Kidney (tissue), 14 donors: ENCODE results near the gene COPS3. TPM values are rescaled to one million over a fixed set of nuclear protein-coding genes. Genes with fewer than 3 reads are reported as not detected.

Source experiments
- DNase-seq, 5 donors: peaks; one replicate each; pipeline ENCODE4 v3.0.0-alpha.2; 2013 to 2020
- FAIRE-seq: peaks from 2 replicates; lab custom pipeline; 2012; peaks lifted over from hg19 to GRCh38; lab: Jason Lieb, UNC
- H3K27ac ChIP-seq, 2 donors: one replicate each; pipeline ENCODE4 v1.7.0; 2013; ENCODE audit warnings: low read depth in 2 of 2, low read length in 2 of 2, inconsistent platforms in 1 of 2
- H3K27me3 ChIP-seq: one replicate; pipeline ENCODE4 v1.7.1; 2013; ENCODE audit warnings: low read length, inconsistent platforms; ENCODE audit not compliant: control insufficient read depth, insufficient read depth
- H3K36me3 ChIP-seq, 3 donors: one replicate each; pipeline versions ENCODE4 v1.7.0 to v1.7.1; 2013; ENCODE audit warnings: low read length in 3 of 3, control low read depth in 1 of 3, inconsistent platforms in 1 of 3; ENCODE audit not compliant: insufficient read depth in 3 of 3, control insufficient read depth in 2 of 3
- H3K4me1 ChIP-seq, 3 donors: one replicate each; pipeline versions ENCODE4 v1.7.0 to v1.7.1; 2013; ENCODE audit warnings: low read length in 3 of 3, inconsistent platforms in 1 of 3, low read depth in 1 of 3; ENCODE audit not compliant: control insufficient read depth in 2 of 3, insufficient read depth in 2 of 3
- H3K4me3 ChIP-seq, 3 donors: one replicate each; pipeline versions ENCODE4 v1.7.0 to v1.8.1; 2013; ENCODE audit warnings: low read length in 3 of 3, control low read depth in 1 of 3, inconsistent platforms in 1 of 3
- H3K9ac ChIP-seq, 3 donors: one replicate each; pipeline versions ENCODE4 v1.7.0 to v1.7.1; 2013; ENCODE audit warnings: low read length in 3 of 3, control low read depth in 1 of 3, inconsistent platforms in 1 of 3
- H3K9me3 ChIP-seq, 3 donors: one replicate each; pipeline versions ENCODE4 v1.7.0 to v1.7.1; 2013; ENCODE audit warnings: low read length in 3 of 3, control low read depth in 1 of 3, inconsistent platforms in 1 of 3; ENCODE audit not compliant: control insufficient read depth in 2 of 3, insufficient read depth in 1 of 3
- intact Hi-C: fragments of 100-400 bp; cut with DNase I; formaldehyde crosslinking; loops from one replicate; pipeline ENCODE4 v1.11.1; 2022
- polyA plus RNA-seq: library from polyadenylated mRNA; stranded (reverse); fragments of 350-450 nt; fragmentation: Illumina TruSeq; extraction: RNeasy Lipid Tissue Mini Kit (QIAGEN cat#74804); gene quantifications from one replicate; pipeline ENCODE4 v1.2.3, GENCODE V29; 2014; ENCODE audit warnings: low read depth, low replicate concordance; ENCODE audit not compliant: insufficient read depth
- total RNA-seq: library from RNA; stranded (reverse); fragmentation: NEBNext Ultra II Directional; extraction: Animal tissue kit (Norgen Biotek cat#: 25700); gene quantifications from one replicate; pipeline ENCODE4 v1.2.1, GENCODE V29; 2021
- TF ChIP-seq, protein P1 (sequence below): IDR thresholded peaks from 3 replicates; pipeline ENCODE4 v1.5.1; 2012; ENCODE audit warnings: mild to moderate bottlenecking, moderate library complexity, borderline replicate concordance; ENCODE audit not compliant: insufficient read depth; ENCODE audit errors: extremely low read depth
- donor health status: control.
- donor health status: control.
- donor health status: control.
- donor health status: control.
- donor health status: control.
- donor health status: DM: yes; HTN: yes; CAD: no.
- donor health status: Normal renal cell carcinoma (clear cell type).

The COPS3 gene
- total and polyA plus RNA-seq, 2 donors from 2014 or later = 46.9 to 48.1 TPM

DNA sequence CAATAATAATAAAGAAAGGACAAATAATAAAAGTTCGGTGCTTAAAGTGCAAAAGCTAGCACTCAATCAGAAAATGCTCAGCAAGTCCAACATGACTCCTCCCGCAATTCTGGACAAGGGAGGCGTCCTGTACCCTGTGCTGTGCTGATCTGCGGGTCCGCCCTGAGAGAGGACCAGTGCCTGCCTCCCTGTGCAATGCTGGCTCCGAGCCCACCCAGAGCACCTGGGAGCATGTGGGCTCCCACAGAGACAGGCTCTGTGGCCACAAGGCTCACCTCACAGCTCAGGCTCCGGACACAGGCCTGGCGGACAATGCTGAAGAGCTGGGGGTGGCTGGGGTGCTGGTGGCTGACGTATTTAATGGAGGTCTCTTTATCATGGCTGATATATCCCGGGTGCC, 55.1 kb downstream of the COPS3 start:
- no peaks in the 10 kb centered on the region for H3K27me3 ChIP-seq
- H3K4me1 ChIP-seq = no peaks in the 10 kb centered on the region
- H3K27ac ChIP-seq = no peak overlapping the region
- intact Hi-C loops = no loop called here
- peak in 1 of 5 donors; percentile 30 for DNase-seq
- H3K9ac ChIP-seq = no peak overlapping the region
- no peak overlapping the region for H3K4me3 ChIP-seq
- TF ChIP-seq, protein P1, sequence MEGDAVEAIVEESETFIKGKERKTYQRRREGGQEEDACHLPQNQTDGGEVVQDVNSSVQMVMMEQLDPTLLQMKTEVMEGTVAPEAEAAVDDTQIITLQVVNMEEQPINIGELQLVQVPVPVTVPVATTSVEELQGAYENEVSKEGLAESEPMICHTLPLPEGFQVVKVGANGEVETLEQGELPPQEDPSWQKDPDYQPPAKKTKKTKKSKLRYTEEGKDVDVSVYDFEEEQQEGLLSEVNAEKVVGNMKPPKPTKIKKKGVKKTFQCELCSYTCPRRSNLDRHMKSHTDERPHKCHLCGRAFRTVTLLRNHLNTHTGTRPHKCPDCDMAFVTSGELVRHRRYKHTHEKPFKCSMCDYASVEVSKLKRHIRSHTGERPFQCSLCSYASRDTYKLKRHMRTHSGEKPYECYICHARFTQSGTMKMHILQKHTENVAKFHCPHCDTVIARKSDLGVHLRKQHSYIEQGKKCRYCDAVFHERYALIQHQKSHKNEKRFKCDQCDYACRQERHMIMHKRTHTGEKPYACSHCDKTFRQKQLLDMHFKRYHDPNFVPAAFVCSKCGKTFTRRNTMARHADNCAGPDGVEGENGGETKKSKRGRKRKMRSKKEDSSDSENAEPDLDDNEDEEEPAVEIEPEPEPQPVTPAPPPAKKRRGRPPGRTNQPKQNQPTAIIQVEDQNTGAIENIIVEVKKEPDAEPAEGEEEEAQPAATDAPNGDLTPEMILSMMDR = no peak
- H3K36me3 ChIP-seq = peaks cover 2 to 80% (median 58%) of the 10 kb centered on the region in 3 donors
- no peaks in the 10 kb centered on the region for H3K9me3 ChIP-seq
- FAIRE-seq = no peak

DNA sequence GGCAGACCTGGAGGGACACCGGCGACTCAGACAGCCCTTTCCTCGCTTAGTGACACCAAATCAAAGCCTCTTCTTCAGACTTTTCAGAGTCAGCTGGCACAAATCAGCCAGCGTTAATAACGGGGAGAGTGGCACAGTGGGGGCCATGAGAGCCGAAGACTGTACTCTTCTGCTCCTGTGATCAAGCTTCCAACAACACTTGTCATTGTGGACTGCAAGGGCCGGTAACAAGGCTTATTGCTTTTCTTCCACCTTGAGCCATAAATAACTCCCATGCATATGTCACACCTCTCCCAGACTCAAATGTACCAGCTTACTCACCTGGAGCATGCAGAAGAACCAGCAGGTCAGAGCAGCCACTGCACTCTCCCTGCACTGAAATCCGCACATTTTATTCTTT, 56.9 kb downstream of the COPS3 start:
- intact Hi-C loops = no loop called here
- no peak for FAIRE-seq

DNA sequence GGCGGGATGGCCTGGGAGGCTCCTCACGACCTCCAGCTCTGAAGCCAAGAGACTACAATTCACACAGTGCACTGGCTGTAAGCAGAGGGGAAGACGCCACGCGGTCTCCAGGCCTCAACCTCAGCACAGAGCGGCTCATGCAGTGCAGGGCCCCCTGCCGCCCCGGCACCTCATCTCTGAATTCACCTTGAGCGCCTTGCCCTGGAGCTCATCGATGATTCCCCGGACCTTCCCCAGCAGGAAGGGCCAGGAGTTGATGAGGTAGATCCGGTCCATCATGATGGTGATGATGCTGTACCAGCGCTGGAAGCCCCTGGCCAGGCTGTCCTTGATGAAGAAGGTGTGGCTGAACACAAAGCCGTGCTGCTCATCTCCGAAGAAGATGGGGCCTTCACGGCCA, 57.3 kb downstream of the COPS3 start:
- Histone ChIP-seq H3K27me3 (no peaks in the 10 kb centered on the region), H3K4me3 (no peak overlapping the region), H3K4me1 (no peaks in the 10 kb centered on the region), H3K27ac (no peak overlapping the region), H3K9me3 (no peaks in the 10 kb centered on the region), H3K36me3 (peaks cover 2 to 82% (median 52%) of the 10 kb centered on the region in 3 donors), H3K9ac (no peak overlapping the region)
- intact Hi-C loops = no loop called here
- TF ChIP-seq, protein P1 = no peak
- DNase-seq (peak in 1 of 5 donors; percentile 46), FAIRE-seq (no peak)

More for the DNA sequence above, 56.9 kb downstream of the COPS3 start:
- TF ChIP-seq, protein P1 = no peak
- Histone ChIP-seq H3K27me3 (no peaks in the 10 kb centered on the region), H3K9me3 (no peaks in the 10 kb centered on the region), H3K4me3 (no peak overlapping the region), H3K36me3 (peaks cover 2 to 82% (median 53%) of the 10 kb centered on the region in 3 donors), H3K4me1 (no peaks in the 10 kb centered on the region), H3K27ac (no peak overlapping the region), H3K9ac (no peak overlapping the region)
- DNase-seq = no peak

DNA sequence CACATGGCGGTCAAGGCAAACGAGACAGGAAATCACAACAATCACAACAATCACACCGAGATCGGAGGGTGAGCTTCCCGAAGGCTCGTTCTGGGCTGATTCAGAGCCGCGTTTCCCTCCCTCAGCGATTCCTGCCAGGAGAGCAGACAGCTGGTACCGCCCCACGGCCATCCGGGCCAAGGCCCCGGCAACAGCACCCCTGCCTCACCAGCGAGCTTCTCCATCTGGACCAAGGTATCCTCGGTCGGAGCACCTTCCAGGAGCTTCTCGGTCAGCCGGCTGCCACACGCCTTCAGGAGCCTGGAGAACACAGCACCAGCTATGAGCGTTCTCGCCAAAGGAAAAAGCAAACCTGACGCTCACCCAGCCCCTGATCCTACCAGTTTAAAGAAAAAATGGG, 59.7 kb downstream of the COPS3 start:
- Histone ChIP-seq H3K4me1 (no peaks in the 10 kb centered on the region), H3K9ac (no peak overlapping the region), H3K4me3 (no peak overlapping the region), H3K36me3 (peaks cover 2 to 84% (median 65%) of the 10 kb centered on the region in 3 donors), H3K9me3 (no peaks in the 10 kb centered on the region), H3K27ac (no peak overlapping the region), H3K27me3 (no peaks in the 10 kb centered on the region)
- intact Hi-C loops = no loop called here
- DNase-seq = peak in 1 of 5 donors; percentile 53
- FAIRE-seq = no peak
- TF ChIP-seq, protein P1 = no peak
